Stimulated activated CD8-positive, alpha-beta memory T cell treated with anti-CD3 and anti-CD28 coated beads, Interleukin-15, amount 100 ng/mL, for 1 hour (primary cell): ENCODE data around the gene LARP4B.
"Not testable (repeated sequence)": the region's sequence is repeated elsewhere in the genome, so short reads cannot be mapped to it uniquely, and the experiment has no call there.

ENCODE experiments used
- DNase-seq: peaks from one replicate; pipeline ENCODE4 v3.0.0-alpha.2; 2020; ENCODE audit warnings: low read depth

LARP4B gene

DNA sequence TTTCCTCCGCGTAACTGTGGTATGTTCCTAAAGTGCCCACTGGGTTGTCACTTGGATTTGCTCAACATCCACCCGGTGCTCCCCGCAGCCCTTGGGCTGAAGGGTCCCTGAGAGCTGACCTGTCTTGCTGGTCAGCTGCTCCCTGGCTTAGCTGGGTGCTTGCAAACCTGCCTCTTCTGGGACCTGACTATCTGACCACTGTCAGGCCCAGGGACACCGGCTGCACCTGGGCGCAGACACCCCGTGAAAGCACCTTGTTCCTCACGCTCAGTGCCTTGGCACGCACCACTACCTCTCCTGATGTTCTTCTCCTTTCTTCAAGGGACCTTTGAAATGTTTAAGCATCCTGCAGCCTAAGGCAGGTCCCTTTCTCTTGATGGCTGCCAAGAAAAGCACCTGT, 26.6 kb upstream of the LARP4B start:
- no peak for DNase-seq

DNA sequence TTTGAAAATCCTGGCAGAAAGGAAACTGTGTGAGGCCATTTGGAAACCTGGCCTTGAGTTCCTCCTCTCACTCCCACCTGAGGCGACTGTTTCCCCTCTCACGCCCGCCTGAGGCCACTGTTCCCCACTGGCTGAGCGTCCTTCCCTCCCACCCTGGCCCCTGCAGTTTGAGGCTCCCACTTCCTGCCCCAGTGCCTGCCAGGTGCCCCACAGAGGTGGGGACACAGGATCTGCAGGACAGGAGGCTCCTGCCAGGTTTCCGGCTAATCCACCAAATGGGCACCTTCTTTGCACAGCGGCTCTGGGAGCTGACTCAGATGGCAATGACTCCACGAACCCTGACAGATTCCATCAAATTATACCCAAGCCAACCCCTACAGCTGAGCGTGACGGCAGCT, 24.3 kb upstream of the LARP4B start:
- DNase-seq: no peak

DNA sequence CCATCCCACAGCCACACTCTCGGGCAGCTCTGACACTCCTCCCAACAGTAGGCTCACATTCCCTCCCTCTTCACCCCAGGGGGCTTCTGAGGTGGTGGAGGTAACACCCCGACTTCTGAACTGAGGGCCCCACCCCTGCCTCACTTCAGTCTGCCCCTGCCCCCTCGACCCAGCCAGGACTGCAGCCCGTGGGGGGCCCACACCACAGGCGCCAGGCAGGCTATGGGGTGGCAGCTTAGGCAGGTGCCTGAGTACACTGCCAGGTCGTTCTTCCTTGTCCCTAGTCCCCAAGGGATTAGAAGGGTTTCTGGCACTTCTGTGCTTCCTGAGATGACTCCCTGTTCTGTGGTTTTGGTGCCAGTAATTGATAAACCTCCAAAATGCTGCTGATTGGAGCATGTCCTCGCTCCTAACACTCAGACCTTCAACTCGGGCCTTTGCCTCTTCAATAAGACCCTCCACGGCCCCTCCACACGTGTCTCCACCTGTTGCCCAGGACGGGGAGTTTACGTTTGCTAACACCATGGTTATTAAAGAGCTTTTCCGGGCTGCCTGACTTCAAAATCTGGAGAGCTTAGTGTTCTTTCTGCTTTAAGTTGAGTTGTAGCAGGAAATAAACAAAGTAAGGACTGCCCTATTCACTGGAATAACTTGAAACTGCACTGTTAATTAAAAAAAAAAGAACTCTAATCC, 23.8 kb upstream of the LARP4B start:
- no peak for DNase-seq

GRCh38 chr10:954396-954795, 22.9 kb upstream of the LARP4B start:
- DNase-seq: no peak

GRCh38 chr10:953836-954235, 22.3 kb upstream of the LARP4B start:
- no peak for DNase-seq

DNA sequence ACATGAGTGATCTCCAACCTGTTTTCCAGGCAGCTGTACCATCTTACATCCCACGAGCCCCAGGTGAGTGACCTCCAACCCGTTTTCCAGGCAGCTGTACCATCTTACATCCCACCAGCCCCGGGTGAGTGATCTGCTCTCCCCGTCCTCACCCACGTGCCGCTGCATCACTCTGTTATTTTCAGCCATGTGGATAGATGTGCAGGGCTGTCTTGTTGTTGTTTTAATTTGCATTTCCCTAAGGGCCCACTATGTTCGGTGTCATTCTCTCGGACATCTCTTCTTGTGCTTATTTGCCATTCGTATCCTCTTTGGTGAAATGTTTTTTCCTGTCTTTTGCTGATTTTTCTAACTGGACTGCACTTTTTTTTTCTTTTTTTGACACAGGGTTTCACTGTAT, 17.9 kb upstream of the LARP4B start:
- DNase-seq: no peak

- DNase-seq: no peak
Observed at GRCh38 chr10:948347-948746, 16.8 kb upstream of the LARP4B start.

- DNase-seq: no peak
Observed at GRCh38 chr10:947881-948280, 16.4 kb upstream of the LARP4B start.

DNA sequence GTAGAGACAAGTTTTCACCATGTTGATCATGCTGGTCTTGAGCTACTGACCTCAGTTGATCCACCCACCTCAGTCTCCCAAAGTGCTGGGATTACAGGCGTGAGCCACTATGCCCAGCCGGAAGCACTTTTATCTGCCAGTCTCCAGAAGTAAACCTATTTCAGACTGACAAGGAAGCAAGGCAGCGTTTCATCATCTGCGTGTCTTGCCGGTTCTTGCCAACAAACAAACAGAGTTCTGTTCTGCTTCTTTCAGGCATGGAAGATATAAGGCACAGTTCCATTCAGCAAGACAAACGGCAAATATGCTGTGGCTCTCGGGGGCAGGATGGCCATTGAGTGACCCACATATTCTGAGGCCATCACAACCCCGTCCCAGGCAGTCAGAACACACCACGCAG, 15.5 kb upstream of the LARP4B start:
- no peak for DNase-seq

DNA sequence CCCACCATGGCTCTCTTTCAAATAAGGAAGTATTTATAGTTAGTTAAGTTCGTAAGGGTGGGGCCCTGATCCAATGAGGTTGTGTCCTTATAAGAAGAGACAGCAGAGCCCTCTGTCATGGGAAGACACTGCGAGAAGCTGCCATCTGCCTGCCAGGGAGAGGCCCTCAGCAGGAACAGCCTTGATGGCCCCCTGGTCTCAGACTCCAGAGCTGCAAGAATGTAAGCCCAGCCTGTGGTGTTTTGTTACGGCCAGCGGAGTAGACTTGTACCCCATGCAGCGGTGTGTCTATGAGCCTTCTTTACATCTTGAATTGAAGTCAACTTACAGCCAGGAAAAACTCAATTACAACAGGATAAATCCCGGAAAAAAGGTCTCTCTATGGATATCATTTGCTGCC, 14.3 kb upstream of the LARP4B start:
- DNase-seq: no peak

- DNase-seq: no peak
Observed at GRCh38 chr10:944034-944831, 12.7 kb upstream of the LARP4B start.

- DNase-seq: no peak
Observed at GRCh38 chr10:943334-944033, 12.0 kb upstream of the LARP4B start.

- DNase-seq: no peak
Observed at GRCh38 chr10:938941-939678, 7.6 kb upstream of the LARP4B start.

DNA sequence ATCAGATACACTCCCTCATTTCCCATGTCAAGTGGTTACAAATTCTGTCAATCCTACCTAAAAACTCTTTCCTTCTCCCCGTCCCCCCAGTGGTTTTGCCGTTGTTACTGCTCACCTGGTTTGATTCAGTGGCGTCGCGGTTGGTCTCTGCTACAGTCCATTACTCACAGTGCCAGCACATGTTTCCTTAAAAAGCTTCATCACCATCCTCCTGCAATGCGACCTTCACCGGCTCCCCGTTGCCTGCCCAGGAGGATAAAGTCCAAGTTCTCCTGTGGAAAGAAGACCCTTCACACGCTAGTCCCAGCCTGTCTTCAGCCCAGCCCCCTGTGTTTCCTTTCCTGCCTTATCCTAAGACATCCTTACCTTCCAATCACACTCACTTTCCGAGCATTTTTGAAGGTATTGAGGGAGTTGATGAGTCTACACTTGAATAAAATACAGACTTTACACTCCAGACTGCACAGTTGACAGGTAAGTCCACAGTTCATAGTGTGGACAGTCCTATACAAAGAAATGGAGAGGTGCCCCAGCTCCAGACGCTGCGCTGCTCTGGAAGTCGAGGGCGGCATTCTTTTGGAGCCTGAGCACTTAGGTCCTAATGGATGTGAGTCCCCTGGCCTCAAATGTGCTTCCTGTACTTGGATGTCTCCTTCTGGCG, 3.4 kb upstream of the LARP4B start:
- DNase-seq: no peak

GRCh38 chr10:934165-934564, 2.7 kb upstream of the LARP4B start:
- not testable (repeated sequence) for DNase-seq

DNA sequence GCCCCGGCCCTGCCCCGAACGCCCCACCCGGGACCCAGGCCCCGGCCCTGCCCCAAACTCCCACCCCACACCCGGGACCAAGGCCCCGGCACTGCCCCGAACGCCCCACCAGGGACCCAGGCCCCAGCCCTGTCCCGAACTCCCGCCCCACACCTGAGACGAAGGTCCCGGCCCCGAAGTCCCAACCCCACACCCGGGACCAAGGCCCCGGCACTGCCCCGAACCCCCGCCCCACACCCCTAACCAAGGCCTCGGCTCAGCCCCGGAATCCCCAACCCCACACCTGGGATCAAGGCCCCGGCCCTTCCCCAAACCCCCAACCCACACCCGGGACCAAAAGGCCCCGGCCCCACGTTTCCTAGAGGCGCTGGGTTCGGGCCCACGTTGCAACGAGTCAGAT, 1.1 kb upstream of the LARP4B start:
- DNase-seq: no peak

GRCh38 chr10:930625-931325, 730 bp downstream of the LARP4B start:
- no peak for DNase-seq

GRCh38 chr10:929960-930624, 1.4 kb downstream of the LARP4B start:
- no peak for DNase-seq

DNA sequence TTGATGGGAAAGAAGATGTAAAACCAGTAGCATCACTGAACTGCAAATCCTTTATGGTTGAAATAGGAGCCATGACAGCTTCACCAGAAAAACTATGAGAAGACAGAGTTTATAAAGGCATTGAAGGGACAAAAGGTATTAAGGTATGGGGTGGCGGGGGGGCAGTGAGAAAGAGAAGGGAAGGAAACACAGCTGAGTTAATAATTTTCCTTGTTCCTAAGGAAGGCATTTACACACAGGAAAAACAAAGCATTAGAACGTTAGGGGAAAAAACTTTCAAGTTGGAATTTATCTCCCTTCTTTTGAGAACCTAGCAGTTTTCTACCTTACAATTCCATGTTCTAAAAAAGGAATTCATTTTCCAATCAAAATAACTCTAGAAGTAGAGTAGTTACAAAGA, 4.4 kb downstream of the LARP4B start:
- DNase-seq: no peak

GRCh38 chr10:926075-926698, 5.3 kb downstream of the LARP4B start:
- no peak for DNase-seq
